OCI-LY1 (cell line): ENCODE measurements around the gene SLC35D2.
"Not testable (repeated sequence)": the region's sequence is repeated elsewhere in the genome, so short reads cannot be mapped to it uniquely, and the experiment has no call there.

Experiments used
- H2AFZ ChIP-seq: fragments of 200-600 bp; sonication (generic), shearing (Covaris generic); 2 replicates; pipeline ENCODE4 v1.6.0; 2014; ENCODE audit warnings: antibody characterized with exemption, mild to moderate bottlenecking, low read length
- H3F3A ChIP-seq: fragments of 200-600 bp; sonication (generic), shearing (Covaris generic); 2 replicates; pipeline ENCODE4 v1.6.0; 2014; ENCODE audit warnings: mild to moderate bottlenecking, antibody characterized with exemption, low read length, moderate library complexity; ENCODE audit not compliant: insufficient read depth
- H3K27ac ChIP-seq: fragments of 200-600 bp; sonication (generic); 2 replicates; pipeline ENCODE4 v1.5.1; 2014; ENCODE audit warnings: low read length, mixed run types, mild to moderate bottlenecking, low read depth; ENCODE audit not compliant: poor library complexity, severe bottlenecking
- H3K27me3 ChIP-seq: fragments of 200-600 bp; sonication (generic); 2 replicates; pipeline ENCODE4 v1.6.0; 2014; ENCODE audit warnings: antibody characterized with exemption, mild to moderate bottlenecking, low read length, moderate library complexity; ENCODE audit not compliant: insufficient read depth
- H3K36me3 ChIP-seq: fragments of 200-600 bp; sonication (generic); 2 replicates; pipeline ENCODE4 v1.6.1; 2014; ENCODE audit warnings: mild to moderate bottlenecking, antibody characterized with exemption, low read length, moderate library complexity, mixed read lengths; ENCODE audit not compliant: insufficient read depth
- H3K4me1 ChIP-seq: fragments of 200-600 bp; sonication (generic); 2 replicates; pipeline ENCODE4 v1.5.1; 2014; ENCODE audit warnings: mild to moderate bottlenecking, low read length, moderate library complexity; ENCODE audit not compliant: insufficient read depth, severe bottlenecking
- H3K4me2 ChIP-seq: fragments of 200-600 bp; sonication (generic), shearing (Covaris generic); 2 replicates; pipeline ENCODE4 v1.6.1; 2014; ENCODE audit warnings: low read length
- H3K4me3 ChIP-seq: fragments of 200-600 bp; sonication (generic); 2 replicates; pipeline ENCODE4 v1.5.1; 2014; ENCODE audit warnings: low read length, low read depth, mild to moderate bottlenecking, mixed read lengths; ENCODE audit not compliant: poor library complexity, severe bottlenecking
- H3K79me2 ChIP-seq: fragments of 200-600 bp; shearing (Covaris generic); 2 replicates; pipeline ENCODE4 v1.6.1; 2016; ENCODE audit warnings: mixed run types, low read length, mixed read lengths; ENCODE audit not compliant: insufficient read depth
- H3K9ac ChIP-seq: fragments of 200-600 bp; sonication (generic), shearing (Covaris generic); 2 replicates; pipeline ENCODE4 v1.6.1; 2014; ENCODE audit warnings: mild to moderate bottlenecking, low read length, mixed read lengths
- H3K9me2 ChIP-seq: fragments of 200-600 bp; sonication (generic), shearing (Covaris generic); 2 replicates; pipeline ENCODE4 v1.6.1; 2014; ENCODE audit warnings: low read depth, mild to moderate bottlenecking, low read length, mixed read lengths
- H3K9me3 ChIP-seq: fragments of 200-600 bp; shearing (Covaris generic); 2 replicates; pipeline ENCODE4 v1.6.1; 2014; ENCODE audit warnings: low read length, mixed read lengths
- H4K20me1 ChIP-seq: fragments of 200-600 bp; sonication (generic), shearing (Covaris generic); 2 replicates; pipeline ENCODE4 v1.6.0; 2016; ENCODE audit warnings: mild to moderate bottlenecking, low read length; ENCODE audit not compliant: insufficient read depth
- CTCF ChIP-seq: fragments of 200-600 bp; sonication (generic), shearing (Covaris generic); IDR thresholded peaks from 2 replicates; pipeline ENCODE4 v1.5.1; 2017; ENCODE audit warnings: mild to moderate bottlenecking, antibody characterized with exemption, low read length, moderate library complexity, mixed read lengths
- EZH2 ChIP-seq: fragments of 200-600 bp; sonication (generic), shearing (Covaris generic); IDR thresholded peaks from 2 replicates; pipeline ENCODE4 v1.8.0; 2017; ENCODE audit warnings: borderline replicate concordance, mixed run types, mild to moderate bottlenecking, antibody characterized with exemption, low read length, moderate library complexity, mixed read lengths

SLC35D2 gene

GRCh38 chr9:96327694-96328352 is 55.7 kb downstream of the SLC35D2 start:
- H3K9ac ChIP-seq, result no peak overlapping the region
- no peak overlapping the region for H3K4me3 ChIP-seq
- no peak for TF ChIP-seq EZH2
- peak; percentile 70 for TF ChIP-seq CTCF
- no peaks in the 10 kb centered on the region for H3F3A ChIP-seq
- H2AFZ ChIP-seq, result no peak overlapping the region
- H3K27ac ChIP-seq, result no peak overlapping the region
- no peaks in the 10 kb centered on the region for H4K20me1 ChIP-seq
- no peaks in the 10 kb centered on the region for H3K4me1 ChIP-seq
- no peaks in the 10 kb centered on the region for H3K79me2 ChIP-seq
- H3K27me3 ChIP-seq, result no peaks in the 10 kb centered on the region
- H3K9me3 ChIP-seq, result no peaks in the 10 kb centered on the region
- H3K4me2 ChIP-seq, result no peak overlapping the region
- H3K36me3 ChIP-seq, result no peaks in the 10 kb centered on the region
- H3K9me2 ChIP-seq, result no peaks in the 10 kb centered on the region

- no peaks in the 10 kb centered on the region for H3K9me3 ChIP-seq
- H3F3A ChIP-seq, result no peaks in the 10 kb centered on the region
These were observed 60.3 kb downstream of the SLC35D2 start for GRCh38 chr9:96323169-96323568.

GRCh38 chr9:96322736-96323135 is 60.8 kb downstream of the SLC35D2 start:
- not testable (repeated sequence) for H3K27ac ChIP-seq, H3K9ac ChIP-seq, H3K9me2 ChIP-seq, H3K27me3 ChIP-seq, H2AFZ ChIP-seq, H3K9me3 ChIP-seq, H3K79me2 ChIP-seq, H4K20me1 ChIP-seq, H3K36me3 ChIP-seq, H3K4me2 ChIP-seq, H3K4me1 ChIP-seq, H3F3A ChIP-seq, H3K4me3 ChIP-seq

More at GRCh38 chr9:96323169-96323568, 60.3 kb downstream of the SLC35D2 start:
- no peaks in the 10 kb centered on the region for H3K79me2 ChIP-seq
- no peaks in the 10 kb centered on the region for H3K27me3 ChIP-seq
- no peaks in the 10 kb centered on the region for H3K4me1 ChIP-seq
- H3K36me3 ChIP-seq, result no peaks in the 10 kb centered on the region
- no peak overlapping the region for H3K27ac ChIP-seq
- H4K20me1 ChIP-seq, result no peaks in the 10 kb centered on the region
- no peak overlapping the region for H2AFZ ChIP-seq
- no peak overlapping the region for H3K4me2 ChIP-seq
- no peak overlapping the region for H3K9ac ChIP-seq
- no peaks in the 10 kb centered on the region for H3K9me2 ChIP-seq
- TF ChIP-seq EZH2 (no peak), CTCF (no peak)
- no peak overlapping the region for H3K4me3 ChIP-seq

- H4K20me1 ChIP-seq, H3K9me2 ChIP-seq, H2AFZ ChIP-seq, H3K36me3 ChIP-seq, H3K9ac ChIP-seq, H3K4me3 ChIP-seq, H3K79me2 ChIP-seq, H3K27ac ChIP-seq, H3K27me3 ChIP-seq, H3K4me1 ChIP-seq, H3K4me2 ChIP-seq, H3F3A ChIP-seq, H3K9me3 ChIP-seq: not testable (repeated sequence)
These were observed 61.3 kb downstream of the SLC35D2 start for GRCh38 chr9:96322210-96322609.
